GM11168 (cell line): ENCODE results near the gene HOMER3.

Experiments used
- in situ Hi-C: fragments of 300-500 bp; cut with MboI; formaldehyde crosslinking; loops from one replicate; pipeline ENCODE4 v1.12.0; 2022; ENCODE audit warnings: low sequenced_read_pairs; ENCODE audit not compliant: unreplicated experiment

The HOMER3 gene

DNA sequence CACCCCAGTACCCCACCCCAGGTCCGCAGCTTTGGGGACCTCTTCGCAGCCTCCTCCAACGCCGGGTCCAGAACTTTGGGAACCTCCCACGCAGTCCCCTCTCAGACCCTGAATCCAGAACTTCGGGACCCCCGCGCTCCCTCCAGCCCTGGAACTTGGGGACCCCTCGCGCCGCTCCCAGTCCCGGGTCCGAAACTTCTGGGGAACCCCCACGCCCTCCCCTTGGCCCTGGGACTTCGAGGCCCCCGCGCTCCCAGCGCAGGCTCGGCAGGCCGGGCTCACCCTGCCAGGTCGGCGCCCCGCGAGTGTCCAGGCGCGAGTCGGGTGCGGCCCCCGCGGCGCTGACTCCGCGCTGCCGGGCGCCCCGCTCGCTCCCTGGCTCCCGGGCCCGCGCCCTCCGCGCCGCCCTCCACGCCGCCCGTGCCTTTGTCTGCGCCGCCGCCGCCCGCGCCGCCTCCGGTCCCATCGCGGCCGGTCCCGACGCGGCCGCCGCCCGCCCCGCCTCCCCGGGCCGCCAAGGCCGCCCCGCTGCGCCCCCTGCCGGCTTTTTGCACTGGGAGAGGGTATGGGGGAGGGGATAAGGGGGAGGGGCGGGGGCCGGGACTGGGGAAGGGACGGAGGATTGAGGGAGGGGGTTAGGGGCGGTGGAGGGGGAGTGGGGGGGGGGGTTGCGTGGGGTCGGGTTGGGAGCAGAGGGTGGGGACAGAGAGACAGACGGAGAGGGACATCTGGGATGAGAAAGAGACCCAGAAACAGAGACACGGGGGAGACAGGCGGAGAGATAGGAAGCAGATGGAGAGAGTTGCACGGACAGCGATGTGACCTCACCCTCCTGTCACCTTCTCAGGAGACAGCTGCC lies at the start of gene HOMER3:
Gene HOMER3, minus strand, starts transcription at position 449 of the 859 bp plus-strand sequence. CDS start 2,235 bp downstream, outside the sequence.
- in situ Hi-C loops, result no loop called here

DNA sequence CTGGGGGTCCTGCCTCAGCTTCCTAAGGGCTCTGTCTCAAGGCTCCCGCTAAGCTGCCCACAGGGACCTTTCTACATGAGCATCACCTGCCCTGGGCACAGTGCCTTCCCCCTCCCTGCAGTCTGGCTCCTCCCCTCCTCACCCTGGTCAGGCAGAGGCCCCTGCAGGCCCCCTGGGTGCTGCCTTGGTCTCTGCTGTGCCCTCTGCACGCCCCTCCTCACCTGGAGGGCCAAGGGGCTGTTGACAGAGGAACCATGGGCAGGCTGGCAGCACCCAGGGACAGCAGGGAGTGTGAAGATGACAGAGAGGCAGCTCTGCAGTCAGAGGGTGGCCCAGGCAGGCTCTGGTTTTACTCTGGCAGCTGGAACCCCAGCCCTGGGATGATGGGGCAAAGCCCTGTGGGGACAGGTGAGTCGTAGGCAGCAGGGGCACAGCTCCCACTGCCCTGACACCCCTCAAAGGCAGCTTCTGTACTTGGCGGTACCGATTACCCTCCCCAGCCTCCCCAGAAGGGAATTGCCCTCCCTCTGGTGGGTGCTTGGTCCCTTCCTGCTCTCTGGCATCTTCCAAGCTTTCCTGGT lies 49.2 kb upstream of the HOMER3 start:
- in situ Hi-C loops, result no loop called here

DNA sequence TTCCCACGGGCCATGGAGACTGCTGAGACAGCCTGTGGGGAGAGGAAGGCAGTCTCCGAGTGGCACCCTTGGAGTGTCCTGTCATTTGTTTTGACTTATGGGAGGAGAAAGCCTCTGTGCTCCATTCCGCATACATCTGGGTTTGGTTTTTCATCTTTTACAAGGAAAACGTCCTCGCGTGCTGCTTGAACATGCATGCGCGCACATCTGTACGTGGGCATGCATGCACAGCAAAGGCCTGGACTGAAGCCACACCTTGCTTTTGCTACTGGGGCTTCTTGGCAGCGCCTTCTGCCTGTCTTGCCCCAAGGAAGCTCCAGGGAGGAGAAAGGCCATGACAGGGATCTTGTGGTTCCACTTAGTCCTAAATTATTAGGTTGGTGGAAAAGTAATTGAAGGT lies 48.3 kb upstream of the HOMER3 start:
- in situ Hi-C loops, result no loop called here

DNA sequence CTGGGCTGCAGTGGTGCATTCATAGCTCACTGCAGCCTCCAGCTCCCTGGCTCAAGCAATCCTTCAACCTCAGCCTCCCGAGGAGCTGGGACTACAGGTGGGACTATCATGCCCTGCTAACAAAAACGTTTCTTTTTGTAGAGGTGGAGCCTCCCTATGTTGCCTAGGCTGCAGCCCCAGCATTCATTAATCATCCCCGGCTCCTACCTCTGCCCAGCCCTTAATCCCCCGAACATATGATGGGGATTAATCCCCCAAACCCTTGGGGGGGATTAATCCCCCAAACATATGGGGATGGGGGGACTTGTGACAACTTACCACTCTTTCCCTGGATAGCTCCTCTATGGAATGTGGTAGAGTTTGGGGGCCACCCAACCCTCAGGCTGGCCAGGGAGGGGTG lies 46.4 kb upstream of the HOMER3 start:
- in situ Hi-C loops, result no loop called here

DNA sequence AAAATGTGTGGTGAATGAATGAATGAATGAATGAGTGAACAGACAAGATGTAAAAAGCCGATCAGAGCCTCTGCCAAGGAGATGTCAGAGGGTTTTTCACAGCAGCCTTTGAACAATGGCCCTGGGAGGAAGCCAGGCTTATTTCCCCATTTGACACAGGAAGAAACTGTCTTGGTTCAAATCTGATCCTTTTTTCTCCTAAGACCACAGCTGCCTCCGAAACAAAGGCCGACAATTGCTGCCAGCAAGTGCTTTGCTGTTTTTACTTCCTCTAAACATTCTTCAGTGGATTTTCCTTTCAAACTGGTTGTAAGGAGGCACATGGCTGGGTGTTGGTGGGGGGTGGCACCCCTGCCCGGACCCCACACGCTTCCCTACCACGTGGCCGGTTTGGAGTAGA lies 44.2 kb upstream of the HOMER3 start:
- in situ Hi-C loops, result no loop called here

DNA sequence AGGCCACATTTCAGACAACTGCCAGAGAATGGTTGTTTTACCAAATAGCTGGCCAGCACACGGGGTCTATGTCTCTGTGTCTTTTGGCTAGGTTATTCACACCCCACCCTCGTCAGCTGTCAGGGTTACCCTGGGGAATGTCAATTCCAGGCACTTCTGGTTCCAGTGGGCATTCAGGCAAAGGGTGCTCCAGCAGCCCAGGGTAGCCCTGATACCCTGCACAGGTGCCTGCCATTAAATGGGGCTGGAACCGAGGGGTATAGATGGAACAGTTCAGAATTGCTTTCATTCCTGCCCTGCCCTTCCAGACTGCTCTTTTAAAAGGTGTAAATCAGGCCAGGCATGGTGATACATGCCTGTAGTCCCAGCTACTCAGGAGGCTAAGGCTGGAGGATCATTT lies 43.2 kb upstream of the HOMER3 start:
- in situ Hi-C loops, result no loop called here

DNA sequence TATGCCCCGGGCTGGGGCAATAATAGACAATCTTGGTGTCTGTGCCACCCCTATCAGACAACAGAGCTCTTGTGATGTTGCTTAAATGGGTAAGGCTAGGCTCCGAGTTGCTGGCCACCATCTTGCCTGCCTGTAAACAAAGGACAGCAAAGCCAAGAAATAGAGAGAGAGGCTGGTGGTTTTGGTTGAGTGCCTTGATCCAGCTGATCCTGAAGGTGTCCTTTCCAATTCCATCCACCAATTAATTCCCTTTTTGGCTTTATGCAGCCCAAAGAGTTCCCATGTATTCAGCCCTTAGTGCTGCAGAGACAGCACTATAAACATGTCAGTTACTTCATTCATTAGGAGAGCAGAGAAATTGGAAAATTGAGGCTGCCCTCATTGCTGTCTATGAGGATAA lies 41.7 kb upstream of the HOMER3 start:
- in situ Hi-C loops, result no loop called here

DNA sequence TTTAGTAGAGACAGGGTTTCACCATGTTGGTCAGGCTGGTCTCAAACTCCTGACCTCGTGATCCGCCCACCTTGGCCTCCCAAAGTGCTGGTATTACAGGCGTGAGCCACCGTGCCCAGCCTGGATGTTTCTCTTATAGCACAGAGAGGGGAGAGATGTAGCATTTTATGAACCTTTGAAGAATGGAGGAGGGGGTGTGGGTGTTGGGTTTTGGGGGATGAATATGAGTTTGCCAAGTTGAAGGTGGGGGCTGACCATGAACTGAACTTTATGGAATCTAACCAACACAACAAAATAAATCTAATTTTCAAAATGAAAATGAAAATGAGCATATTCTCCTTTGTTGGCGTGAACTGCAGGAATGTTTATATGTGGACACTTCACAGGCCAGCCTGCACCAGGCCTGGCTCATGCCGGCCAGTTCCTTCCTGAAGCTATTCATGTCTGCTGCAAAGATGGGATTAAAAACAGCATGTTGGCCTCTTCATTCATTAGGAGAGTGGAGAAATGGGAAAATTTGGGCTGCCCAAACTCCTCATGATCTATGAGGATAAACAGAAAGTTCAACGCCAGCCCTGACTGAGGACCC lies 39.5 kb upstream of the HOMER3 start:
- in situ Hi-C loops, result no loop called here

DNA sequence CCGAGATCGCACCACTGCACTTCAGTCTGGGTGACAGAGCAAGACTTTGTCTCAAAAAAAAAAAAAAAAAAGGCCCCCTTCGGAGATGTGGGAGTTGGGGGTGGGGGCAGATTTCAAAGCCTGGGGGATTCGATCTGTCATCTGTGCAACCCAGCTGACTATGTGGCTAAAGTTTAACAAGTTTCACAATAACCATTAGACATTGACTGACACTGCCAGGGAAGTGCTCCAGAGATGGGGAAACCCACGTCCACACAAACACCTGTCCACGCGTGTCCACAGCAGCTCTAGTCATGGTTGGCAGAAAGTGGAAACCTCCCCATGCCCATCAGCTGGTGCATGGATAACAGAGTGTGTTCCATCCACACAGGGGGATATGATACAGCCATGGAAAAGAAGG lies 37.6 kb upstream of the HOMER3 start:
- in situ Hi-C loops, result no loop called here

DNA sequence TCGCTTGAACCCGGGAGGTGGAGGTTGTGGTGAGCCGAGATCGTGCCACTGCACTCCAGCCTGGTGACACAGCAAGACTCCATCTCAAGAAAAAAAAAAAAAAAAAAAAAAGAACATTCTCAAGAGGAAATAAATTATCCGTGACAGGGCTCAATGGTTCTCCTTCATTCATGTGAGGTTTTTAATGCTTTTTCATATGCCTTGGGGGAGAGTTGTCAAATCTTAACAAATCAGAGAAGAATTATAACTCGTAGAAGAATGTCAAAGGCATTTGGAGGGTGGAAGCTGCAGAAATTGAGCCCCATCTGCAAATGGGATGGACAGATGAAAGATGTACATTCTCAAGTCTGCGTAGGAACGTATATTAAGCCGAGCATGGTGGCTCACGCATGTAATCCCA lies 34.9 kb upstream of the HOMER3 start:
- in situ Hi-C loops, result no loop called here

DNA sequence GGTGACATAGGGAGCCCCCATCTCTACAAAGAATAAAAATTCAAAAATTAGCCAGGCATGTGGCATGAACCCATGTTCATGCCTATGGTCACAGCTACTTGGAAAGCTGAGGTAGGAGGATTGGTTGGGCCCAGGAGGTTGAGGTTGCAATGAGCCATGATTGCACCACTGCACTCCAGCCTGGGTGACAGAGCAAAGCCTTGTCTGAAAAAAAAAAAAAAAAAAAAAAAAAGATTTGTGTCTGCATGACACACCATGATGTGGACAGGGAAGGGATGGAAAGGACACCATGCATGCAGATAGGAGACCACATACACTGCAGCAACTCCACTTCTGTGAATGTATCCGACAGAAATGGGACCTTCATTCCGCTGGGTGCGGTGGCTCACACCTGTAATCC lies 34.0 kb upstream of the HOMER3 start:
- in situ Hi-C loops, result no loop called here

DNA sequence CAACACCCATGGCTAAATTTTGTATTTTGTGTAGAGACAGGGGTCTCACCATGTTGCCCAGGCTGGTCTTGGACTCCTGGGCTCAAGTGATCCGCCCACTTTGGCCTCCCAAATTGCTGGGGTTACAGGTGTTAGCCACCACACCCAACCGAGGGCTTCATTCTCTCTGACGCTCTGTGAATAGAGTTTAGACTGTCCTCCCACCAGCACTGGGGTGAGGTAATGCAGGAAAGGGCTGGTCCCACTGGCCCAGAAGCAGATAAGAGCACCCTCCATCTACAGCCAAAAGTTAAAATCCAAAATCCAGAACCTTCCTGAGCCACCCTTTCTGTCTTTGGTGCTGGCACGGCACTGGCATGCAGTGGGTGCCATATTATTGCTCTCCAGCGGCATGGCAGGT lies 31.8 kb upstream of the HOMER3 start:
- in situ Hi-C loops, result no loop called here

DNA sequence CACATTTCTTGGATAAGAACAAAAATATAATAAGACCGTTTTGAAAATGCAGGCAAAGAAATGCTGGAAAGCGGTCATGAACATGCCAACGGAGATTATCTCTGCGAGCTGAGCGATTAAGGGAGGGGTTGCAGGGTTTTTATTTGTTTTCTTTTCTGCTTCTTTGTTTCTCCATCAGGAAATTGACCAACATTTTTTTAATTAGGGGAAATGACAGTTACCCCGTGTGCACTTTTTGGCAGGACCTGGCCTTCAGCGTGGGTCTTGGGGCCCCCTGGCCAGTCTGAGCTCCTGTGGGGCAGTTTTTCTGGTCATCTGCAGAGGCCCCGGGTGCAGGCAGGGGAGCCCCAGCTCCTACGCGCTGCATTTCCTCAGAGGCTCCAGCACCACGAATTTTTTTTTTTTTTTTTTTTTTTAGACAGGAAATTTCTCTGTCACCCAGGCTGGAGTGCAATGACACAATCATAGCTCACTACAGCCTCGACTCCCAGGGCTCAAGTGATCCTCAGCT lies 31.3 kb upstream of the HOMER3 start:
- in situ Hi-C loops, result no loop called here

DNA sequence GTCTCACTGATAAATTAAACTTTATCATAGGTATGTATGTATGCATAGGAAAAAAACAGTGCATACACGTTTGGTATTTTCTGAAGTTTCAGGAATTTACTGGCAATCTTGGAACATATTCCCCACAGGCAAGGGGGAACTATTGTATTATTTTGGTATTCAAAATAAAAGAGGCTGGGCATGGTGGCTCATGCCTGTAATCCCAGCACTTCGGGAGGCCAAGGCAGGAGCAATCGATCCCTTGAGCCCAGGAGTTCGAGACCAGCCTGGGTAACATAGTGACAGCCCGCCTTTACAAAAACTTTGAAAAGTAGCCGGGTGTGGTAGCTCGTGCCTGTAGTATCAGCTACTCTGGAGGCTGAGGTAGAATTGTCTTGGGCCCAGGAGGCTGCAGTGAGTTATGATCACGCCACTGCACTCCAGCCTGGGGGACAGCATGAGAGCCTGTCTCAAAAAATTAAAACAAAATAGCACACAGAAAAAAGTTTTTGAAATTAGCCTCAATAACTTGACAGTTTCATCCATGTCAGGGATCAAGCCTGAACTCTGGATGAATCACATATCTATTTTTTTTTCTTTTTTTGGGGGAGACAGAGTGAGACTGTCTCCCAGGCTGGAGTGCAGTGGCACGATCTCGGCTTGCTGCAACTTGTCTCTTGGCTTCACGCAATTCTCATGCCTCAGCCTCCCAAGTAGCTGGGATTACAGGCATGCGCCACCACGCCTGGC lies 29.1 kb upstream of the HOMER3 start:
- in situ Hi-C loops, result no loop called here

DNA sequence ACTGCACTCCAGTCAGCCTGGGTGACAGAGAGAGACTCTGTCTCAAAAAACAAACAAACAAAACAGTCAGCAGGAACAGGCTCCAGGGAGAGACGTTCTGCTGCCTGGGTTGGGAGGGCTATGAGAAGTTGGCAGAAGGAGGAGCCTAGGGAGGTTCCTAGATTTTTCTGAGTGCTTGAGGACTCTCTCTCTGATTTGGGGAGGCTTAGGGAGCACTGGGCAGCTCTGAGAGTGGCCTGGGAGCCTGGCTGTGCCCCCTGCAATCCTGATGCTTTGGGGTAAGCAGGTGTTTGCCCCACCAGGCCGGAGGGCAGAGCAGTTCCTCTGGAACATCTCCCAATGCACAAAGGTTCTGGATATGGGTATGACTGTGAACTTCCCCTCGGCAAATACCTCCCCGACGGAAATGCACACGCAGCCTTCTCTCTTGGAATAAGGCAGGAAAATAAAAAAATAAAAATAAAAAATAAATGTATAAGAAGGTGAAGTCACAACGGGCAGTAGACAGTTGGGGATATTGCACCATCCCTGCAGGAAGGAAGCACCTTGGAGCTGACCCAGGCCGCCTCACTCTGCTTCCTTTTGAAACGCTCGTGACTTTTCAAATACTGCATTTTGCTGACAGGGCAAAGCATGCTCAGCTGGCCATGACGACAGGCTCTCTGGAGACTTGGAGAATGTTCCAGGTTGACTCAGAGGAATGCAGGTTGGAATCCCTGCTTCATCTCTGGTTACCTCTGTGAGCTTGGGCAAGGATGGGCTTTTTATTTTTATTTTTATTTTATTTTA lies 26.5 kb upstream of the HOMER3 start:
- in situ Hi-C loops, result no loop called here

DNA sequence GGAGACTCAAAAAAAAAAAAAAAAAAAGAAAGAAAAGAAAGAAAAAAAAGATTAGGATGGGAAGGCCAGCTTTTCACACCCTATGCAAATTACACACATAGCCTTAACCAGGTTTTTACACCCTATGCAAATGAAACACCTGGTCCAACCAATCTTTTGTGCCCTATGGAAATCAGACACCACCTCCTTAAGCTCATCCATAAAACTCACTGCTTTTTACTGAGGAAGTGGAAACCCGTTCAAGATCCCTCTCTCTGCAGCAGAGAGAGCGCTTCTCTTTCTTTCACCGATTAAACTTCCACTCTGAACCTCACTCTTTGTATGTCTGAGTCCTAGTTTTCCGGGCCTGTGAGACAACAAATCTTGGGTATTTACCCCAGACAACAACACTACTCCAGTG lies 25.3 kb upstream of the HOMER3 start:
- in situ Hi-C loops, result no loop called here

DNA sequence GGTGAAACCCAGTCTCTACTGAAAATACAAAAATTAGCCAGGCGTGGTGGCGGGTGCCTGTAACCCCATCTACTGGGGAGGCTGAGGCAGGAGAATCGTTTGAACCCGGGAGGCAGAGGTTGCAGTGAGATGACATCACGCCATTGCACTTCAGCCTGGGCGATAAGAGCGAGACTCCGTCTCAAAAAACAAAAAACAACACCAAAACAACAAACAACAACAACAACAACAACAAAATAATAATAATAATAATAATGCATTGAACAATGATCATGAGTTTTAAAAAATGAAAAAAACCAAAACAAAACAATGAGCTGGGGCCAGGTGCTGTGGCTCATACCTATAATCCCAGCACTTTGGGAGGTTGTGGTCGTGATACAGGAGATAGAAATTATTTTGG lies 23.1 kb upstream of the HOMER3 start:
- in situ Hi-C loops, result no loop called here

DNA sequence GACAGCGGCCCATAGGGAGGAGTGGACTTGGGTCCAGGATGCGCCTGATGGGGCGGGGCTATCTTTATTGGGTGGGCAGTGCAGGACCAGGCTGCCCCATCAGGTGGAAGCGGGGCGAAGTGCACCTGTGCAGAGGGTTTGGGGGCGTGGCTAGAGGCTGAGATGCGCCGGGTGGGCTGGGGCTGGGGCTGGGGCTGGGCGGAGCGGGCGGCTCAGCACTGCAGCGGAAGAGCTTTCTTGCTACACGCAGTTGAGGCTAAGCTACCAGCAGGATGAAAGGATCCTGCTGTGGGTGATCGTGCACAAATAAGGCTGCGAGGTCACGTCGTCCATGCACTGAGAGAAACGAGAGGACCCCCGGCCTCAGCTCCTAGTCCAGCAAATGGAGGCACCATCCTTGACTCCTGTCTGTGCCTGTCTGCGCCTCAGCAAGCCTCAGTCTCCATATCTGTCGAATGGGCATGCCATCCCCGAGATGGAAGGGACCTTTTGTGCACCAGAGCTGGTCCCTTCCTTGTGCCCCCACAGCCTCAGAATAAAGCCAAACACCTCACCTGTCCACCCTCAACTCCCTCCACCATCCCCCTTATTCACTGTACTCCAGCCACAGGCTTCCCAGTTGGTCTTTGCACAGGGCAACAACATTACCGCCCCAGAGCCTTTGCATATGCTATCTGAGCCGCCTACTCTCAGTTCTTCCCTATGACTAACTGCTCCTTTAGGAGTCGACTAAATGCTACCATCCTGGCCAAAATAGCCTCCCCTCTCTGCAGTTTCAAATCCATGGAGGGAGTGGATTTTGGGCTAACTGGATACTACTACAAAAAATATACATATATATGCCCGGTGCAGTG lies 21.0 kb upstream of the HOMER3 start:
- in situ Hi-C loops, result no loop called here

DNA sequence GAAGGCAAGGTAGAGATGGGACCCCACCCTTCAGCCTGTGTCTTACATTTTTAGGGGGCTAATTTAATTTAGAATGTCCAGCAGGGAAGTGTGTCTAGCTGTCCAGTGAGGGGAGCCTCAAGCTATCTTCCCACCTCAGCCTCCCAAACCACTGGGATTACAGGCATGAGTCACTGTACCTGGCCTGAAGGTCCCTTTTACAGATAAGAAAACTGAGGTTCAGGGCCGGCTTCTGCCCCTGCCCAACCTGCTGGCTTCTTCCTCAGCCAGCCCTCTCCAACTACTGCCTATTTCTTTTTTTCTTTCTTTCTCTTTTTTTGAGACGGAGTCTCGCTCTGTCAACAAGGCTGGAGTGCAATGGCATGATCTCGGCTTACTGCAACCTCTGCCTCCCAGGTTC lies 19.4 kb upstream of the HOMER3 start:
- in situ Hi-C loops, result no loop called here
